ENCODE measurements around the gene MSANTD7.

The MSANTD7 gene

DNA sequence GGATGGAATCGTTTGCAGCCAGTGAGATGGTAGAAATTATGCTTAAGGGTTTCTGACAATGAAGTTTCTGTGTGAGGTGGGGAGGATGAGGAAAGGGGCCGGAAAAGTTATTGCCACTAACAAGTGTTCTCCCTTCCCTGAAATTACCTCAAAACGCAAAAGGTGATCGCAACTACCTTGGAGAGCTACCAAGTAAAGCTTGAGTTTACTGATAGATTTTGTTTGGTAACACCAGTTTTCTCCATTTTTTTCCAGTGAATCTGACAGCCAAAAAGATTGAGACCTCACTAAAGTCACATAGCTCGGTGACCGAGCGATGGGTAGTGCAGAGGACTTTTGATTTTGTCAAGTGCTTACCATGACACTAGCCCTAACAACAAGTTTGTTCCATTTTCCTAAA lies 42.1 kb downstream of the MSANTD7 start:
- no peak for DNase-seq (ENCODE audit: low read depth in 2 of 2)

DNA sequence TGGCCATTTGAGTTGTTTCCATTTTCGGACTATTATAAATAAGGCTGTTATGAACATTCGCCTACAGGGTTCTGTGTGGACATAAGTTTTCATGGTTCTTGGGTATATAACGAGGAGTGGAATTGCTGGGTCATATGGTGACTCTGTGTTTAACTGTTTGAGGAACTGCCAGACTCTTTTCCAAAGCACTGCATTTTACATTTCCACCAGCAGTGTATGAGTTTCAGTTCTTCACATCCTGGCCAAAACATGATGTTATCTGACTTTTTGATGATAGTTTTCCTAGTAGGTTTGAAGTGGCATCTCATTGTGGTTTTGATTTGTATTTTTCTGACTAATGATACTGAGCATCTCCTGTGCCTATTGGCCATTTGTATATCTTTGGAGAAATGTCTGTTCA lies 46.0 kb downstream of the MSANTD7 start:
- no peak for DNase-seq (ENCODE audit: low read depth in 2 of 2)

All from fibroblast of skin of left quadriceps (primary cell).